ENCODE measurements around the gene PIGP. TPM values are rescaled to one million over a fixed set of nuclear protein-coding genes. Genes with fewer than 3 reads are reported as not detected.
"Not testable (repeated sequence)": the region's sequence is repeated elsewhere in the genome, so short reads cannot be mapped to it uniquely, and the experiment has no call there.

PIGP gene
- 40.1 TPM for total RNA-seq
- long read RNA-seq, full-length matches to known transcripts: 16 of 18 reads
- long read RNA-seq, partial matches to known transcripts: 0 of 18 reads
- long read RNA-seq, other reads (novel, unspliced or antisense): 2 of 18 reads

GRCh38 chr21:37072988-37073416 is at the start of gene PIGP, which contains the start of gene TTC3:
PIGP (minus strand) TSS chr21:37073071; CDS start chr21:37072515, 556 bp downstream.
TTC3 (plus strand) TSS chr21:37073254; CDS start chr21:37087258, 14,004 bp downstream.
- ATAC-seq: peak; percentile 94
- intact Hi-C loops (cut with DNase I): loop anchor here (5.0 kb wide), 2 partner anchors 81 to 489 kb away; no protein-coding TSS in a partner anchor
- peak; percentile 94 for DNase-seq (ENCODE audit: missing footprints)

GRCh38 chr21:37119421-37120218 is 46.7 kb upstream of the PIGP start:
- intact Hi-C loops (cut with DNase I): no loop called here
- ATAC-seq: no peak
- DNase-seq (ENCODE audit: missing footprints): no peak

GRCh38 chr21:37118187-37118826 is 45.4 kb upstream of the PIGP start:
- intact Hi-C loops (cut with DNase I): no loop called here
- DNase-seq (ENCODE audit: missing footprints) (no peak), ATAC-seq (no peak)

- DNase-seq (ENCODE audit: missing footprints): no peak
- no peak for ATAC-seq
- intact Hi-C loops (cut with DNase I): no loop called here
Observed at GRCh38 chr21:37117204-37117603, 44.3 kb upstream of the PIGP start.

- not testable (repeated sequence) for ATAC-seq
Observed at GRCh38 chr21:37116459-37116858, 43.6 kb upstream of the PIGP start.

GRCh38 chr21:37114301-37114700 is 41.4 kb upstream of the PIGP start:
- intact Hi-C loops (cut with DNase I); DNase-seq (ENCODE audit: missing footprints); ATAC-seq: not testable (repeated sequence)

More at GRCh38 chr21:37116459-37116858, 43.6 kb upstream of the PIGP start:
- DNase-seq (ENCODE audit: missing footprints); intact Hi-C loops (cut with DNase I): not testable (repeated sequence)

GRCh38 chr21:37111029-37111428 is 38.2 kb upstream of the PIGP start:
- ATAC-seq; DNase-seq (ENCODE audit: missing footprints); intact Hi-C loops (cut with DNase I): not testable (repeated sequence)

GRCh38 chr21:37106998-37107397 is 34.1 kb upstream of the PIGP start:
- no peak for DNase-seq (ENCODE audit: missing footprints)
- no peak for ATAC-seq
- intact Hi-C loops (cut with DNase I): no loop called here

- ATAC-seq; intact Hi-C loops (cut with DNase I); DNase-seq (ENCODE audit: missing footprints): not testable (repeated sequence)
Observed at GRCh38 chr21:37102746-37103145, 29.9 kb upstream of the PIGP start.

GRCh38 chr21:37101384-37101783 is 28.5 kb upstream of the PIGP start:
- no peak for ATAC-seq
- intact Hi-C loops (cut with DNase I): no loop called here
- DNase-seq (ENCODE audit: missing footprints): no peak

GRCh38 chr21:37100316-37100715 is 27.4 kb upstream of the PIGP start:
- intact Hi-C loops (cut with DNase I): no loop called here
- DNase-seq (ENCODE audit: missing footprints): no peak
- no peak for ATAC-seq

- DNase-seq (ENCODE audit: missing footprints): no peak
- intact Hi-C loops (cut with DNase I): no loop called here
- no peak for ATAC-seq
Observed at GRCh38 chr21:37098751-37099150, 25.9 kb upstream of the PIGP start.

GRCh38 chr21:37095821-37096220 is 22.9 kb upstream of the PIGP start:
- ATAC-seq: no peak
- intact Hi-C loops (cut with DNase I): no loop called here
- DNase-seq (ENCODE audit: missing footprints): no peak

GRCh38 chr21:37093977-37094376 is 21.1 kb upstream of the PIGP start:
- DNase-seq (ENCODE audit: missing footprints) (no peak), ATAC-seq (no peak)
- intact Hi-C loops (cut with DNase I): no loop called here

- no peak for DNase-seq (ENCODE audit: missing footprints)
- no peak for ATAC-seq
- intact Hi-C loops (cut with DNase I): no loop called here
Observed at GRCh38 chr21:37088186-37088735, 15.4 kb upstream of the PIGP start.

- no peak for ATAC-seq
- intact Hi-C loops (cut with DNase I): no loop called here
- DNase-seq (ENCODE audit: missing footprints): no peak
Observed at GRCh38 chr21:37087188-37087587, 14.3 kb upstream of the PIGP start.

GRCh38 chr21:37085726-37086125 is 12.9 kb upstream of the PIGP start:
- ATAC-seq: no peak
- intact Hi-C loops (cut with DNase I): no loop called here
- DNase-seq (ENCODE audit: missing footprints): no peak

GRCh38 chr21:37082856-37083528 is 10.1 kb upstream of the PIGP start:
- DNase-seq (ENCODE audit: missing footprints): no peak
- ATAC-seq: no peak
- intact Hi-C loops (cut with DNase I): no loop called here

GRCh38 chr21:37082375-37082774 is 9.5 kb upstream of the PIGP start:
- intact Hi-C loops (cut with DNase I): no loop called here
- ATAC-seq: no peak
- DNase-seq (ENCODE audit: missing footprints): no peak
